Thyroid gland (tissue), 4 donors: ENCODE measurements around the gene KIF1B.

ENCODE experiments used
- CTCF ChIP-seq, 6 experiments: fragments of 200-600 bp in 3 of 6; fragments of 450-650 bp in 3 of 6; sonication (generic) in 3 of 6; IDR thresholded peaks; one replicate each; pipeline ENCODE4 v1.5.1; 2016 to 2019; ENCODE audit warnings: antibody characterized with exemption in 6 of 6, mild to moderate bottlenecking in 2 of 6, inconsistent platforms in 1 of 6, moderate library complexity in 1 of 6
- POLR2A ChIP-seq, 2 donors: fragments of 450-650 bp; IDR thresholded peaks; one replicate each; pipeline ENCODE4 v1.6.1; 2017; ENCODE audit warnings: antibody characterized with exemption in 2 of 2, mild to moderate bottlenecking in 2 of 2, moderate library complexity in 1 of 2

- TF ChIP-seq CTCF (IDR thresholded peaks at IDR 0.05) (no peak), POLR2A (IDR thresholded peaks at IDR 0.05) (no peak)
These were observed 42.8 kb downstream of the KIF1B start for GRCh38 chr1:10253149-10253548.
